Adrenal gland (tissue), 12 donors: Measurements from ENCODE around the gene SLC9A2. TPM values are rescaled to one million over a fixed set of nuclear protein-coding genes. Genes with fewer than 3 reads are reported as not detected.

ENCODE experiments used
- DNase-seq, 7 donors: peaks; one replicate each; pipeline ENCODE4 v3.0.0-alpha.2; 2019 to 2020
- H3K27ac ChIP-seq, 5 donors: fragments of 200-600 bp; sonication (generic) in 4 of 5; 1 replicate in 3 of 5; 2 replicates in 2 of 5; pipeline versions ENCODE4 v1.5.1 to v1.8.0; 2016 to 2020; ENCODE audit warnings: mild to moderate bottlenecking in 1 of 5
- H3K27me3 ChIP-seq: fragments of 200-600 bp; 2 replicates; pipeline ENCODE4 v1.8.0; 2021
- H3K36me3 ChIP-seq, 2 donors: fragments of 200-600 bp; replicated peaks in 1 of 2; 1 replicate in 1 of 2; 2 replicates in 1 of 2; pipeline versions ENCODE4 v1.5.1 to v1.8.0; 2018 to 2022
- H3K4me1 ChIP-seq, 2 donors: fragments of 200-600 bp; replicated peaks in 1 of 2; 1 replicate in 1 of 2; 2 replicates in 1 of 2; pipeline versions ENCODE4 v1.5.1 to v1.8.0; 2018 to 2021
- H3K4me3 ChIP-seq, 4 donors: fragments of 200-600 bp; sonication (generic) in 3 of 4; one replicate each; pipeline ENCODE4 v1.5.1; 2016 to 2018
- H3K9me3 ChIP-seq, 3 donors: fragments of 200-600 bp; sonication (generic) in 1 of 3; replicated peaks in 1 of 3; 1 replicate in 2 of 3; 2 replicates in 1 of 3; pipeline versions ENCODE4 v1.5.1 to v1.8.0; 2016 to 2021
- CTCF ChIP-seq, 6 experiments: fragments of 450-650 bp in 4 of 6; fragments of 200-600 bp in 2 of 6; sonication (generic) in 1 of 6; IDR thresholded peaks; 1 replicate in 5 of 6; 2 replicates in 1 of 6; pipeline versions ENCODE4 v1.5.1 to v1.8.0; 2016 to 2021; ENCODE audit warnings: antibody characterized with exemption in 6 of 6, mild to moderate bottlenecking in 2 of 6, moderate library complexity in 1 of 6
- POLR2A ChIP-seq, 2 donors: fragments of 450-650 bp; IDR thresholded peaks; one replicate each; pipeline ENCODE4 v1.6.1; 2017; ENCODE audit warnings: antibody characterized with exemption in 2 of 2, mild to moderate bottlenecking in 2 of 2, moderate library complexity in 1 of 2
- WGBS, 4 donors: extraction: QIAGEN DNeasy Blood & Tissue Kit in 2 of 4; methylation state at CpG; one replicate each; pipeline versions ENCODE4 v1.1.5 to v1.1.7; 2013 to 2017; 5-methylcytosine and 5-hydroxymethylcytosine counted together
- intact Hi-C, 2 donors: fragments of 100-400 bp; cut with DNase I; formaldehyde crosslinking; loops; one replicate each; pipeline versions ENCODE4 v1.14.1 to v1.15.0; 2022 to 2023
- polyA plus RNA-seq, 3 donors: library from polyadenylated mRNA; stranded (reverse); fragments of 200-250 nt in 2 of 3; fragments of 350-450 nt in 1 of 3; fragmentation: Illumina TruSeq in 1 of 3; extraction: RNeasy Lipid Tissue Mini Kit (QIAGEN cat#74804) in 1 of 3; gene quantifications; one replicate each; pipeline ENCODE4 v1.2.3, GENCODE V29; 2013 to 2014
- total RNA-seq, 9 donors: library from RNA; depleted of rRNA in 4 of 9; stranded (reverse); fragments of >200 nt in 4 of 9; fragments of 120-200 nt in 1 of 9; fragmentation: NEBNext Ultra II Directional in 1 of 9; extraction: Animal tissue kit (Norgen Biotek cat#: 25700) in 1 of 9; gene quantifications; one replicate each; pipeline versions ENCODE4 v1.1.0 to v1.2.4, GENCODE V29; 2013 to 2023
- donor health status: healthy with polysubstance abuse.
- donor health status: Bipolar disorder and iron deficiency.
- donor health status: DM: yes; HTN: yes; CAD: no.
- donor health status: DM: no; HTN: no; CAD: no.
- donor health status: DM: no; HTN: no; CAD: no.
- donor health status: DM: yes; HTN: yes; CAD: no.

SLC9A2 gene
- total and polyA plus RNA-seq, 12 donors, result 0.03 to 2.1 (median 0.28) TPM; not detected in 2

- peak in 2 of 6 experiments; percentile 14 to 15 for TF ChIP-seq CTCF (IDR thresholded peaks at IDR 0.05)
- peak; percentile 34 to 52 for TF ChIP-seq POLR2A (IDR thresholded peaks at IDR 0.05)
- DNase-seq, result peak; percentile 74 to 86 (median 80)
- WGBS, 4 donors, result 0 to 2% (median 0%) methylated on average over 9 to 52 of the region's 52 CpGs
- no peaks in the 10 kb centered on the region for H3K36me3 ChIP-seq
- intact Hi-C loops, result no loop called here
- H3K4me1 ChIP-seq, result peaks cover 6 to 10% of the 10 kb centered on the region in 2 donors
- no peaks in the 10 kb centered on the region for H3K9me3 ChIP-seq
- H3K27me3 ChIP-seq, result no peaks in the 10 kb centered on the region
- H3K27ac ChIP-seq, result peak overlapping the region in 4 of 5 donors; percentile 42 to 69 (median 62)
- H3K4me3 ChIP-seq, result peak overlapping the region; percentile 69 to 90 (median 84)
Observed at GRCh38 chr2:102736410-102737409, 117.4 kb downstream of the SLC9A2 start.

DNA sequence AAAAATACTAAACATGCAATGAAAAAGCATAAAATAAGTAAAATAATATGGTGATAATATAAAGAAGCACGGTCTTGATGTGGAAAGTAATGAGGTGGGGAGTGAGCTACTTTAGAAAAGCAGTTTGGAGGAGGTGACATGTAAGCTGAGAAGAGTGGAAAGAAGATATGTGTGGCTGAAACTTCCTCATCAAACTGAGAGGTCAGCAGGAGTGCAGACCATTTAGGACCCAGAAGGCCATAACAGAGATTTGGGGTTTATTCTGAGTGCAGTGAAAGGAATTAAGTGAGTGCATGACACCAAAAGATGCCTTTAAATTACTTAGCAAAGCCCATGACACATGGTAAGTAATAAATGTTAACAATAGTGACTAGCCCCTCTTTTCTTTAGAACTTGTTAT is 118.1 kb downstream of the SLC9A2 start:
- DNase-seq, result no peak
- intact Hi-C loops, result no loop called here
- peak overlapping the region in 1 of 4 donors; percentile 90 for H3K4me3 ChIP-seq
- H3K27me3 ChIP-seq, result no peaks in the 10 kb centered on the region
- TF ChIP-seq POLR2A (IDR thresholded peaks at IDR 0.05) (no peak), CTCF (IDR thresholded peaks at IDR 0.05) (no peak)
- H3K27ac ChIP-seq, result no peak overlapping the region
- peaks cover 6 to 10% of the 10 kb centered on the region in 2 donors for H3K4me1 ChIP-seq
- 66 to 96% (median 83%) methylated on average over 1 of the region's 1 CpG for WGBS, 4 donors
- no peaks in the 10 kb centered on the region for H3K36me3 ChIP-seq
- no peaks in the 10 kb centered on the region for H3K9me3 ChIP-seq

DNA sequence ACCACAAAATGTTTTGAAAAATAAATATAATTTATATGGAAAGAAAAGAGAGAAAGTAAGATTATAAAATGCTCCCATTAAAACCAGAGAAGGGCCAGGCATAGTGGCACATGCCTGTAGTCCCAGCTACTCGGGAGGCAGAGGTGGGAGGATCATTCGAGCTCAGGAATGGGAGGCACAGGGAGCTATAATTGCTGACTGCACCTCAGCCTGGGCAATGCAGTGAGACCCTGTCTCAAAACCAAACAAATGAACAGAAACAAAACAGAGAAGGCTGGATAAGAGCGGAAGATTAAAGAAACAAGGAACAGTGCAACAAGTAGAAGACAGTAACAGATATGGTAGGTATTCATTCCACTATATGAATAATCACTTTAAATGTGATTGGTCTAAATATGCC is 123.9 kb downstream of the SLC9A2 start:
- intact Hi-C loops, result no loop called here
- H3K27ac ChIP-seq, result no peak overlapping the region
- DNase-seq, result no peak
- no peak for TF ChIP-seq POLR2A (IDR thresholded peaks at IDR 0.05)
- no peak for TF ChIP-seq CTCF (IDR thresholded peaks at IDR 0.05)
- H3K4me1 ChIP-seq, result no peaks in the 10 kb centered on the region
- no peak overlapping the region for H3K4me3 ChIP-seq
- no peaks in the 10 kb centered on the region for H3K9me3 ChIP-seq
- H3K36me3 ChIP-seq, result no peaks in the 10 kb centered on the region
- H3K27me3 ChIP-seq, result no peaks in the 10 kb centered on the region
- WGBS, 4 donors, result 82 to 94% (median 92%) methylated on average over 3 of the region's 3 CpGs

DNA sequence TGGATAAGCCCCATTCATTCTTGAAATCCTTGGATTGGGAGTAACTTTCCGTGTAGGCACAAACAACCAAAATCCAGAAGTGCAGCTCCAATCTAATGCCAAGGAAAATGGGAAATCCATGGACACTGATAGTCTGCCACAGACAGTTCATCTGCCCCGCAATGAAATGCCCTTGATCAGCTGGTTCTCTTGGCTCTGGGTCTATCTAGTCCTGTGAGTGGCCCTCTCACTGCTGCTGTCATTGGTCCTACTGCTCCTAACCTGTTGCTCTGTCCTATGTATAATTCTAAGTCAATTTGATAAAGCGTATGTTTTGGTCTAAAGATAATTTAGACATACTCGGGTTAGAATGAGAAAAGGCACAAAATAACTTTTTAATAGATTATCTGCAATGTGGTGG is 128.8 kb downstream of the SLC9A2 start:
- H3K9me3 ChIP-seq, result no peaks in the 10 kb centered on the region
- H3K36me3 ChIP-seq, result no peaks in the 10 kb centered on the region
- H3K4me3 ChIP-seq, result no peak overlapping the region
- no peaks in the 10 kb centered on the region for H3K4me1 ChIP-seq
- DNase-seq, result no peak
- no peak for TF ChIP-seq CTCF (IDR thresholded peaks at IDR 0.05)
- TF ChIP-seq POLR2A (IDR thresholded peaks at IDR 0.05), result no peak
- 82 to 87% (median 85%) methylated on average over 4 of the region's 4 CpGs for WGBS, 4 donors
- H3K27me3 ChIP-seq, result no peaks in the 10 kb centered on the region
- no peak overlapping the region for H3K27ac ChIP-seq
- intact Hi-C loops, result no loop called here
